ENCODE results near the gene ATF6B.
"Not testable (repeated sequence)": the region's sequence is repeated elsewhere in the genome, so short reads cannot be mapped to it uniquely, and the experiment has no call there.

Gene ATF6B

GRCh38 chr6:32079566-32080290 is 48.3 kb downstream of the ATF6B start:
- no peak for DNase-seq

- DNase-seq = no peak
These were observed 51.7 kb downstream of the ATF6B start for GRCh38 chr6:32076321-32076809.

GRCh38 chr6:32075781-32076180 is 52.3 kb downstream of the ATF6B start:
- no peak for DNase-seq

GRCh38 chr6:32074996-32075532 is 53.0 kb downstream of the ATF6B start:
- no peak for DNase-seq

GRCh38 chr6:32073613-32074012 is 54.4 kb downstream of the ATF6B start:
- no peak for DNase-seq

GRCh38 chr6:32073101-32073500 is 54.9 kb downstream of the ATF6B start:
- no peak for DNase-seq

GRCh38 chr6:32070814-32071543 is 57.1 kb downstream of the ATF6B start:
- no peak for DNase-seq

GRCh38 chr6:32069878-32070515 is 58.0 kb downstream of the ATF6B start:
- DNase-seq = no peak

GRCh38 chr6:32069460-32069859 is 58.6 kb downstream of the ATF6B start:
- DNase-seq = no peak

- no peak for DNase-seq
These were observed 59.2 kb downstream of the ATF6B start for GRCh38 chr6:32068867-32069266.

GRCh38 chr6:32068315-32068714 is 59.7 kb downstream of the ATF6B start:
- not testable (repeated sequence) for DNase-seq

- not testable (repeated sequence) for DNase-seq
These were observed 60.5 kb downstream of the ATF6B start for GRCh38 chr6:32067521-32067920.

Data from CD4-positive, alpha-beta T cell treated with Interleukin-6 for 4 hours (primary cell).